IMR-90 (cell line): ENCODE results near the gene SNX5. TPM values are rescaled to one million over a fixed set of nuclear protein-coding genes. Genes with fewer than 3 reads are reported as not detected.

Source experiments
- ATAC-seq: fragments of 200-7000 bp; cut with Tn5 transposase; 2 replicates; pipeline ENCODE4 v1.9.1; 2020; ENCODE audit warnings: low read depth, mild to moderate bottlenecking, moderate library complexity
- BruUV-seq: library from RNA; stranded (reverse); fragments of 400-500 nt; replicated peaks from 2 replicates; lab custom pipeline; 2021; lab: Mats Ljungman, UMichigan
- CTCF ChIA-PET: fragments of 300-600 bp; formaldehyde crosslinking; extraction: SDS; loops from one replicate; lab custom pipeline; 2021; ENCODE audit warnings: antibody characterized with exemption; lab: Yijun Ruan, JAX
- POLR2A ChIA-PET: fragments of 300-600 bp; sonication (Branson Sonifier 250); formaldehyde crosslinking; loops from one replicate; lab custom pipeline; 2022; ENCODE audit warnings: antibody characterized with exemption; ENCODE audit not compliant: unreplicated experiment; lab: Charles Lee
- DNase-seq: peaks from one replicate; pipeline ENCODE4 v3.0.0; 2013
- H2AFZ ChIP-seq: replicated peaks from 2 replicates; pipeline ENCODE3; 2013; ENCODE audit warnings: low read length, mild to moderate bottlenecking; ENCODE audit not compliant: poor library complexity
- H2AK5ac ChIP-seq: 2 replicates; pipeline ENCODE4 v1.6.1; 2013; ENCODE audit warnings: low read depth, low read length, inconsistent platforms
- H2AK9ac ChIP-seq: replicated peaks from 2 replicates; pipeline ENCODE3; 2013; ENCODE audit warnings: mild to moderate bottlenecking, low read depth, low read length, moderate library complexity; ENCODE audit not compliant: poor library complexity
- H2BK120ac ChIP-seq: 2 replicates; pipeline ENCODE4 v1.6.1; 2013; ENCODE audit warnings: low read depth, low read length, inconsistent platforms
- H2BK15ac ChIP-seq: 3 replicates; pipeline ENCODE4 v1.6.1; 2013; ENCODE audit warnings: low read depth, low read length, inconsistent platforms
- H2BK20ac ChIP-seq: 2 replicates; pipeline ENCODE4 v1.6.1; 2013; ENCODE audit warnings: low read depth, mild to moderate bottlenecking, inconsistent platforms, low read length, moderate library complexity
- H2BK5ac ChIP-seq: 2 replicates; pipeline ENCODE4 v1.6.1; 2013; ENCODE audit warnings: mild to moderate bottlenecking, low read depth, low read length, inconsistent platforms; ENCODE audit not compliant: poor library complexity, severe bottlenecking
- H3K14ac ChIP-seq: replicated peaks from 2 replicates; pipeline ENCODE4 v1.6.1; 2013; ENCODE audit warnings: low read depth, low read length, inconsistent platforms
- H3K18ac ChIP-seq: 2 replicates; pipeline ENCODE4 v1.6.1; 2013; ENCODE audit warnings: low read depth, low read length, control low read depth
- H3K23ac ChIP-seq: 2 replicates; pipeline ENCODE4 v1.6.1; 2013; ENCODE audit warnings: low read depth, low read length, inconsistent platforms
- H3K27ac ChIP-seq: 2 replicates; pipeline ENCODE4 v1.5.1; 2013; ENCODE audit warnings: mild to moderate bottlenecking, control low read depth, low read length; ENCODE audit not compliant: insufficient read depth
- H3K27me3 ChIP-seq: 2 replicates; pipeline ENCODE4 v1.6.1; 2013; ENCODE audit warnings: low read length; ENCODE audit not compliant: control insufficient read depth, insufficient read depth
- H3K36me3 ChIP-seq: 2 replicates; pipeline ENCODE4 v1.6.1; 2013; ENCODE audit warnings: low read length, mixed read lengths; ENCODE audit not compliant: control insufficient read depth, insufficient read depth
- H3K4ac ChIP-seq: 2 replicates; pipeline ENCODE4 v1.6.1; 2013; ENCODE audit warnings: low read depth, low read length, inconsistent platforms
- H3K4me1 ChIP-seq: 2 replicates; pipeline ENCODE4 v1.6.1; 2013; ENCODE audit warnings: low read length, mixed read lengths; ENCODE audit not compliant: control insufficient read depth, insufficient read depth
- H3K4me2 ChIP-seq: 2 replicates; pipeline ENCODE4 v1.6.1; 2013; ENCODE audit warnings: low read depth, mild to moderate bottlenecking, control low read depth, low read length, moderate library complexity
- H3K4me3 ChIP-seq: 2 replicates; pipeline ENCODE4 v1.5.1; 2013; ENCODE audit warnings: low read depth, mild to moderate bottlenecking, control low read depth, low read length, moderate library complexity; ENCODE audit not compliant: insufficient read depth
- H3K56ac ChIP-seq: 2 replicates; pipeline ENCODE4 v1.6.1; 2013; ENCODE audit warnings: low read length, inconsistent platforms; ENCODE audit not compliant: insufficient read depth; ENCODE audit errors: extremely low read depth
- H3K79me1 ChIP-seq, 2 experiments: 2 replicates each; pipeline ENCODE4 v1.6.1; 2013; ENCODE audit warnings: low read length in 2 of 2, inconsistent platforms in 1 of 2, low read depth in 1 of 2
- H3K9ac ChIP-seq: 2 replicates; pipeline ENCODE4 v1.6.1; 2013; ENCODE audit warnings: low read depth, low read length, control low read depth
- H3K9me1 ChIP-seq: 2 replicates; pipeline ENCODE4 v1.6.1; 2013; ENCODE audit warnings: low read length, inconsistent platforms; ENCODE audit not compliant: insufficient read depth
- H3K9me3 ChIP-seq: 2 replicates; pipeline ENCODE4 v1.6.1; 2013; ENCODE audit warnings: low read length; ENCODE audit not compliant: control insufficient read depth, insufficient read depth
- H4K20me1 ChIP-seq: 2 replicates; pipeline ENCODE4 v1.6.1; 2013; ENCODE audit warnings: low read length, inconsistent platforms; ENCODE audit not compliant: insufficient read depth
- H4K5ac ChIP-seq: 2 replicates; pipeline ENCODE4 v1.6.1; 2013; ENCODE audit warnings: mild to moderate bottlenecking, low read depth, low read length, control low read depth
- H4K8ac ChIP-seq, 2 experiments: 2 replicates each; pipeline ENCODE4 v1.6.1; 2013; ENCODE audit warnings: low read depth in 2 of 2, low read length in 2 of 2, control low read depth in 1 of 2, inconsistent platforms in 1 of 2
- H4K91ac ChIP-seq: 2 replicates; pipeline ENCODE4 v1.6.1; 2013; ENCODE audit warnings: low read depth, low read length, inconsistent platforms; ENCODE audit not compliant: insufficient read depth
- BHLHE40 ChIP-seq: fragments of 150-350 bp; IDR thresholded peaks from 2 replicates; pipeline ENCODE4 v1.6.1; 2016; ENCODE audit warnings: mild to moderate bottlenecking, low read depth, low read length
- CEBPB ChIP-seq: IDR thresholded peaks from 2 replicates; pipeline ENCODE4 v1.6.1; 2012; ENCODE audit warnings: low read depth, low read length, improper control_type of control experiment
- FOS ChIP-seq: fragments of 150-350 bp; IDR thresholded peaks from 2 replicates; pipeline ENCODE4 v1.6.1; 2016; ENCODE audit warnings: low read depth, low read length
- MAFK ChIP-seq: IDR thresholded peaks from 2 replicates; pipeline ENCODE4 v1.6.1; 2012; ENCODE audit warnings: low read depth, low read length, improper control_type of control experiment
- MAZ ChIP-seq: IDR thresholded peaks from 2 replicates; pipeline ENCODE4 v1.6.1; 2012; ENCODE audit warnings: low read depth, mild to moderate bottlenecking, low read length, improper control_type of control experiment, moderate library complexity, borderline replicate concordance
- MXI1 ChIP-seq: IDR thresholded peaks from 2 replicates; pipeline ENCODE4 v1.6.1; 2012; ENCODE audit warnings: low read depth, mild to moderate bottlenecking, low read length, moderate library complexity, borderline replicate concordance
- NFE2L2 ChIP-seq: fragments of 150-350 bp; IDR thresholded peaks from 2 replicates; pipeline ENCODE4 v1.6.1; 2016; ENCODE audit warnings: low read depth, mild to moderate bottlenecking, low read length
- POLR2A ChIP-seq: IDR thresholded peaks from 2 replicates; pipeline ENCODE4 v1.6.1; 2012; ENCODE audit warnings: mild to moderate bottlenecking, low read depth, low read length
- RCOR1 ChIP-seq: IDR thresholded peaks from 2 replicates; pipeline ENCODE4 v1.6.1; 2012; ENCODE audit warnings: mild to moderate bottlenecking, low read length, improper control_type of control experiment; ENCODE audit not compliant: insufficient replicate concordance
- RFX5 ChIP-seq: IDR thresholded peaks from 2 replicates; pipeline ENCODE4 v1.8.0; 2012; ENCODE audit warnings: low read depth, mild to moderate bottlenecking, low read length, moderate library complexity
- SMC3 ChIP-seq: fragments of 150-350 bp; IDR thresholded peaks from 2 replicates; pipeline ENCODE4 v1.6.1; 2016; ENCODE audit warnings: low read depth, mild to moderate bottlenecking, antibody characterized with exemption, low read length, moderate library complexity
- WGBS, 2 experiments: methylation state at CpG; one replicate each; pipeline versions ENCODE4 v1.1.5 to v1.1.7; 2013; ENCODE audit warnings: missing lambda C conversion rate in 2 of 2; ENCODE audit not compliant: insufficient read length in 1 of 2; ENCODE audit errors: extremely low coverage in 2 of 2; 5-methylcytosine and 5-hydroxymethylcytosine counted together
- dilution Hi-C: fragments of 300-500 bp; cut with HindIII; formaldehyde crosslinking; loops from one replicate; pipeline ENCODE4 v1.14.3; 2018; ENCODE audit warnings: low sequenced_read_pairs; ENCODE audit not compliant: unreplicated experiment
- in situ Hi-C: fragments of 300-500 bp; cut with MboI; formaldehyde crosslinking; loops from 3 replicates; pipeline ENCODE4 v1.14.3; 2019; ENCODE audit warnings: low sequenced_read_pairs, inconsistent platforms, mixed read lengths
- intact Hi-C: fragments of 100-400 bp; cut with micrococcal nuclease; formaldehyde crosslinking; loops from 2 replicates; pipeline ENCODE4 v1.10.0; 2022
- polyA plus RNA-seq, 3 experiments: library from polyadenylated mRNA; depleted of rRNA; stranded (reverse); fragments of >200 nt; gene quantifications; 2 replicates each; pipeline ENCODE4 v1.2.3, GENCODE V29; 2012; ENCODE audit warnings: low replicate concordance in 1 of 3
- total RNA-seq: library from RNA; depleted of rRNA; stranded (reverse); fragments of >200 nt; gene quantifications from 2 replicates; pipeline ENCODE4 v1.2.3, GENCODE V29; 2012
- TF ChIP-seq, protein P1 (sequence below): fragments of 150-350 bp; IDR thresholded peaks from 2 replicates; pipeline ENCODE4 v1.6.1; 2017; ENCODE audit warnings: mild to moderate bottlenecking, antibody characterized with exemption, low read length, low read depth
- TF ChIP-seq, protein P2 (sequence below): conservative IDR thresholded peaks from 2 replicates; pipeline ENCODE4 v1.5.1; 2012; ENCODE audit warnings: mild to moderate bottlenecking, low read depth, low read length, improper control_type of control experiment
- TF ChIP-seq, protein P3 (sequence below): fragments of 150-350 bp; IDR thresholded peaks from 2 replicates; pipeline ENCODE4 v1.6.1; 2016; ENCODE audit warnings: low read depth, mild to moderate bottlenecking, low read length, moderate library complexity, borderline replicate concordance

Gene SNX5
- total and polyA plus RNA-seq, 2 of the 4 experiments (the other 2 are of a cell fraction): 65.4 to 92.8 TPM

DNA sequence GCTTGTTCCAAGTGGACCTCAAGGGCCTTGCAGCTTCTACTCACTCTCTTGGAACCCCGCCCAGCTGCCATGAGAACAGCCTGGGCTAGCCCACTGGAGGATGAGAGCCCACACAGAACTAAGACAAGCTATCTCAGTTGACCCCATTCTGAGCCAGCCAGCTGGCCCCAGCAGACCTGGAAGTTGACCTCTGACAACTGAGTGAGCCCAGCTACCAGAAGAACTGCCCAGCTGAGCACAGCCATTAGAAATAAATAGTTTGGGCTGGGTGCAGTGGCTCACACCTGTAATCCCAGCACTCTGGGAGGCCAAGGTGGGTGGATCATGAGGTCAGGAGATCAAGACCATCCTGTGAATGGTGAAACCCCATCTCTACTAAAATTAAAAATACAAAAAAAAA, 37.1 kb downstream of the SNX5 start:
- DNase-seq (no peak), ATAC-seq (no peak)
- Histone ChIP-seq H2AFZ (no peak overlapping the region), H3K27ac (no peak overlapping the region), H2BK120ac (no peak overlapping the region), H3K36me3 (no peaks in the 10 kb centered on the region), H3K27me3 (peaks cover 5% of the 10 kb centered on the region; the same call in 1 of the 2 replicates), H2AK9ac (no peak overlapping the region), H4K8ac (no peak overlapping the region), H3K4me1 (peaks cover 8% of the 10 kb centered on the region), H4K91ac (no peak overlapping the region), H3K9me1 (peaks cover 13% of the 10 kb centered on the region), H3K4ac (no peak overlapping the region), H3K9ac (no peak overlapping the region), H3K18ac (no peak overlapping the region), H3K79me1 (peaks cover 0 to 3% of the 10 kb centered on the region in 2 experiments; a peak in 1 of 4 replicates), H2BK20ac (no peak overlapping the region), H2BK5ac (no peak overlapping the region), H3K14ac (no peak overlapping the region), H2AK5ac (no peak overlapping the region), H3K56ac (no peak overlapping the region), H3K23ac (no peak overlapping the region), H3K4me2 (no peak overlapping the region), H3K4me3 (no peak overlapping the region), H3K9me3 (peaks cover 3% of the 10 kb centered on the region; the same call in 1 of the 2 replicates), H4K5ac (no peak overlapping the region), H4K20me1 (0 out of 2 replicates have a peak, but pooled peaks cover 7% of the 10 kb centered on the region), H2BK15ac (no peak overlapping the region)
- intact Hi-C loops (loop anchor here (10.0 kb wide), 1 partner anchor 397 kb away; the partner anchor contains the start of gene BFSP1), dilution Hi-C loops (no loop called here), in situ Hi-C loops (no loop called here)
- ChIA-PET POLR2A (no interaction called here), CTCF (no interaction called here)
- no TSS peak for BruUV-seq
- TF ChIP-seq SMC3 (no peak), FOS (no peak), POLR2A (no peak), RCOR1 (no peak), CEBPB (no peak), MAFK (no peak), RFX5 (no peak), MAZ (no peak), NFE2L2 (no peak), MXI1 (no peak), BHLHE40 (no peak)
- TF ChIP-seq, protein P1, sequence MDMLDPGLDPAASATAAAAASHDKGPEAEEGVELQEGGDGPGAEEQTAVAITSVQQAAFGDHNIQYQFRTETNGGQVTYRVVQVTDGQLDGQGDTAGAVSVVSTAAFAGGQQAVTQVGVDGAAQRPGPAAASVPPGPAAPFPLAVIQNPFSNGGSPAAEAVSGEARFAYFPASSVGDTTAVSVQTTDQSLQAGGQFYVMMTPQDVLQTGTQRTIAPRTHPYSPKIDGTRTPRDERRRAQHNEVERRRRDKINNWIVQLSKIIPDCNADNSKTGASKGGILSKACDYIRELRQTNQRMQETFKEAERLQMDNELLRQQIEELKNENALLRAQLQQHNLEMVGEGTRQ: no peak
- TF ChIP-seq, protein P2, sequence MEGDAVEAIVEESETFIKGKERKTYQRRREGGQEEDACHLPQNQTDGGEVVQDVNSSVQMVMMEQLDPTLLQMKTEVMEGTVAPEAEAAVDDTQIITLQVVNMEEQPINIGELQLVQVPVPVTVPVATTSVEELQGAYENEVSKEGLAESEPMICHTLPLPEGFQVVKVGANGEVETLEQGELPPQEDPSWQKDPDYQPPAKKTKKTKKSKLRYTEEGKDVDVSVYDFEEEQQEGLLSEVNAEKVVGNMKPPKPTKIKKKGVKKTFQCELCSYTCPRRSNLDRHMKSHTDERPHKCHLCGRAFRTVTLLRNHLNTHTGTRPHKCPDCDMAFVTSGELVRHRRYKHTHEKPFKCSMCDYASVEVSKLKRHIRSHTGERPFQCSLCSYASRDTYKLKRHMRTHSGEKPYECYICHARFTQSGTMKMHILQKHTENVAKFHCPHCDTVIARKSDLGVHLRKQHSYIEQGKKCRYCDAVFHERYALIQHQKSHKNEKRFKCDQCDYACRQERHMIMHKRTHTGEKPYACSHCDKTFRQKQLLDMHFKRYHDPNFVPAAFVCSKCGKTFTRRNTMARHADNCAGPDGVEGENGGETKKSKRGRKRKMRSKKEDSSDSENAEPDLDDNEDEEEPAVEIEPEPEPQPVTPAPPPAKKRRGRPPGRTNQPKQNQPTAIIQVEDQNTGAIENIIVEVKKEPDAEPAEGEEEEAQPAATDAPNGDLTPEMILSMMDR: no peak
- TF ChIP-seq, protein P3, sequence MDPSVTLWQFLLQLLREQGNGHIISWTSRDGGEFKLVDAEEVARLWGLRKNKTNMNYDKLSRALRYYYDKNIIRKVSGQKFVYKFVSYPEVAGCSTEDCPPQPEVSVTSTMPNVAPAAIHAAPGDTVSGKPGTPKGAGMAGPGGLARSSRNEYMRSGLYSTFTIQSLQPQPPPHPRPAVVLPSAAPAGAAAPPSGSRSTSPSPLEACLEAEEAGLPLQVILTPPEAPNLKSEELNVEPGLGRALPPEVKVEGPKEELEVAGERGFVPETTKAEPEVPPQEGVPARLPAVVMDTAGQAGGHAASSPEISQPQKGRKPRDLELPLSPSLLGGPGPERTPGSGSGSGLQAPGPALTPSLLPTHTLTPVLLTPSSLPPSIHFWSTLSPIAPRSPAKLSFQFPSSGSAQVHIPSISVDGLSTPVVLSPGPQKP: no peak
- no CpG with 5 or more reads among the region's 1 CpG for WGBS, 2 experiments
